Vein endothelial cell (primary cell): ENCODE data around the gene JAK2. TPM values are rescaled to one million over a fixed set of nuclear protein-coding genes. Genes with fewer than 3 reads are reported as not detected.

Experiments
- total RNA-seq: library from RNA; depleted of rRNA; stranded (reverse); fragments of >200 nt; gene quantifications from 2 replicates; pipeline ENCODE4 v1.2.3, GENCODE V29; 2012

JAK2 gene
- 8.5 and 9.4 TPM in 2 replicates for total RNA-seq

DNA sequence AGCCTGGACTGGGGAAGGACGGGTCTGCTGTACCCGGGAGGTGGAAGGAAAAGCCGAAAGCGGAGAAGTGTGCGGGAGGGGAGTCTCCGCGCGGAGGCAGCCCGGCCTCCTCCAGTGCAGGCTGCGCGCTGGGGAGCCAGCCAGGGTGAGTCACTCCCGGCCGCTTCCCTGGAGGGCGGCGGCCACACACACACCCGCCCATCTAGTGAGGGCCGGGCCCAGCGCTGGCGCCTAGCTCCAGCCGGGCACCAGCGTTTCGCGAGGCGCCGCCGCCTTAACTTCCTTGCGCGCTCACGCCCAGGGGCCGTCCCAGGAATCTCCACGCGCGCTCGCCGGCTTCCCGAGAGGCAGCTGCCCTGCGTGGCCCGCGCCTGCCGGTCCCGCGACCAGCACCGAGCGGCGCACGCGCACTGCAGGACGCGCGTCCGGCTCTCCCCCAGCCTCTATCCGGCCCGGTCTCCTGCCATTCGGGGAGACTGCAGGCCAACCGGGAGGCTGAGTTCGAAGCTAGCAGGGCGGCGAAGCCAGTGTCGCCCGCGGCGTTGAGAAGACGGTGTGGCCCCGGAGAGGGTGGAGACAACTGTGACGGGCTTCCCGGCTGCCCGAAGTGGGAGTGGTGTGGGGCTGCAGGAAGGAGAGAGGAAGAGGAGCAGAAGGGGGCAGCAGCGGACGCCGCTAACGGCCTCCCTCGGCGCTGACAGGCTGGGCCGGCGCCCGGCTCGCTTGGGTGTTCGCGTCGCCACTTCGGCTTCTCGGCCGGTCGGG, at the start of gene JAK2:
JAK2 (plus strand) TSS at position 652 of the 765 bp plus-strand sequence. CDS start 36,716 bp downstream, outside the sequence.

Other genes starting within 250 kb of the JAK2 start
- gene AK3, start 244.1 kb upstream of the JAK2 start, total RNA-seq: 55.9 and 64.5 TPM in 2 replicates
- gene RCL1, start 192.3 kb upstream of the JAK2 start, total RNA-seq: 13.4 and 18.2 TPM in 2 replicates
- gene INSL6, start 200.4 kb downstream of the JAK2 start, total RNA-seq: not detected in 2 replicates
- gene INSL4, start 246.1 kb downstream of the JAK2 start, total RNA-seq: not detected in 2 replicates